Measurements from ENCODE around the gene ZBTB1.

The ZBTB1 gene

GRCh38 chr14:64573109-64573508 is 68.5 kb downstream of the ZBTB1 start:
- DNase-seq: no peak
